ENCODE results near the gene MAN2C1.
"Not testable (repeated sequence)": the region's sequence is repeated elsewhere in the genome, so short reads cannot be mapped to it uniquely, and the experiment has no call there.

Gene MAN2C1

DNA sequence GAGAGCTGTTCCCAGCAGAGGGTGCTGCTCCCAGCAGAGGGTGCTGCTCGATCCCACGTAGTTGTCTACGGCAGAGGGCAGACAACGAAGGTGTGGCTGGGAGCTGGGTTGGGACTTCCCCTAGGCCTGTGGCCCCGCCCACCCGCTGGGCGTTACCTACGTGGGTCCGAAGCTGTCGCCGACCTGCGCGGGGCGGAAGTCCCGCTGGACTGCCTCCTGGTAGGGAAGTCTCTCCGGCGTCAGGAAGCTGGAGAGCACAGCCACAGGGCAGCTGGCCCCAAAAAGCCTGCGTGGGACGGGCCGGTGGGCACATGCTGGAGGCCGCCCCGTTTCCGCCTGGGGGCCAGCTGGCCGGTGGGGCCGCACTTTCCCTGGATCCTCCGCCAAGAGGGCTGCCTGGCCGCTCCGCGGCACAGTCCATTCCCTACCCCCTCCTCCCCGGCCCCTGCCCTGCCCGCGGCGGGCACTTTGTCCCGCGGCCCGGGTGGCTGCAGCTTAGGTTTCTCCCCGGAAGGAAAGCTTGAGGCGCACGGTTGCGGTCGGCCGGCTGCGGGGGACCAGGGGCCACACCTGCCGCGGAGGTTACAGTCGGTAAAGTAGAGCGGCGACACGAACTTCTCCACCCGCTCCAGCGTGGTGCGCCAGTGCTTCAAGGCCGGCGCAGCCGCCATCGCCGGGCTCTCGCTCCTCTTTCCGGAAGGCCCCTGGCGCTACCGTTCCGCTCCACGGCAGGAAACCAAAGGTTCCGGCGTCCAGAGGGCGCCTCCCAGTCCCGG is at the start of gene MAN2C1:
Gene MAN2C1 (minus strand): TSS at position 695 of the 776 bp plus-strand sequence. CDS start 24 bp downstream, at position 671.
- no peak for TF ChIP-seq ZFX (IDR thresholded peaks at IDR 0.05; ENCODE audit: borderline replicate concordance)
- TF ChIP-seq, protein P1, sequence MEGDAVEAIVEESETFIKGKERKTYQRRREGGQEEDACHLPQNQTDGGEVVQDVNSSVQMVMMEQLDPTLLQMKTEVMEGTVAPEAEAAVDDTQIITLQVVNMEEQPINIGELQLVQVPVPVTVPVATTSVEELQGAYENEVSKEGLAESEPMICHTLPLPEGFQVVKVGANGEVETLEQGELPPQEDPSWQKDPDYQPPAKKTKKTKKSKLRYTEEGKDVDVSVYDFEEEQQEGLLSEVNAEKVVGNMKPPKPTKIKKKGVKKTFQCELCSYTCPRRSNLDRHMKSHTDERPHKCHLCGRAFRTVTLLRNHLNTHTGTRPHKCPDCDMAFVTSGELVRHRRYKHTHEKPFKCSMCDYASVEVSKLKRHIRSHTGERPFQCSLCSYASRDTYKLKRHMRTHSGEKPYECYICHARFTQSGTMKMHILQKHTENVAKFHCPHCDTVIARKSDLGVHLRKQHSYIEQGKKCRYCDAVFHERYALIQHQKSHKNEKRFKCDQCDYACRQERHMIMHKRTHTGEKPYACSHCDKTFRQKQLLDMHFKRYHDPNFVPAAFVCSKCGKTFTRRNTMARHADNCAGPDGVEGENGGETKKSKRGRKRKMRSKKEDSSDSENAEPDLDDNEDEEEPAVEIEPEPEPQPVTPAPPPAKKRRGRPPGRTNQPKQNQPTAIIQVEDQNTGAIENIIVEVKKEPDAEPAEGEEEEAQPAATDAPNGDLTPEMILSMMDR (IDR thresholded peaks at IDR 0.05) = peak; percentile 93

DNA sequence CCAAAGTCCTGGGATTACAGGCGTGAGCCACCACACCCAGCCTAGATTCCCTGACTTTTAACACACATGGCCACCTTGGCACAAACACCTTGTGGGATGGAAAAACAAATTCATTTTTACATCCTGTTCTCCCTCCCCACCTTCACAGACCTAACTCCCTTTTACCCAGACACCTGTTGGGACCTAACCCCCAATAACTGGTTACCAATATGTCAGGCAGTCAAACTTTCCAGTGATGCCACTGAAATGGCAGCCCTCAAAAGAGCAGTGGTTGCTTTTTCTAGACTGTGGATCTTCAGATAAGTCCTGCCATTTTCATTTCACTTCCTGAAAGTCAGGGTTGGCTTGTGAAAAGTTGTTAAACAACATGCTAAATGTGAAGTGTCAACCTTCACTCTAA is 48.2 kb upstream of the MAN2C1 start:
- H3K27ac ChIP-seq = no peak overlapping the region
- no peak for TF ChIP-seq ZFX (IDR thresholded peaks at IDR 0.05; ENCODE audit: borderline replicate concordance)
- TF ChIP-seq, protein P1 (IDR thresholded peaks at IDR 0.05) = no peak

More for the DNA sequence above, at the start of gene MAN2C1:
- H3K27ac ChIP-seq = peak within 1 kb of the TSS; percentile 98

DNA sequence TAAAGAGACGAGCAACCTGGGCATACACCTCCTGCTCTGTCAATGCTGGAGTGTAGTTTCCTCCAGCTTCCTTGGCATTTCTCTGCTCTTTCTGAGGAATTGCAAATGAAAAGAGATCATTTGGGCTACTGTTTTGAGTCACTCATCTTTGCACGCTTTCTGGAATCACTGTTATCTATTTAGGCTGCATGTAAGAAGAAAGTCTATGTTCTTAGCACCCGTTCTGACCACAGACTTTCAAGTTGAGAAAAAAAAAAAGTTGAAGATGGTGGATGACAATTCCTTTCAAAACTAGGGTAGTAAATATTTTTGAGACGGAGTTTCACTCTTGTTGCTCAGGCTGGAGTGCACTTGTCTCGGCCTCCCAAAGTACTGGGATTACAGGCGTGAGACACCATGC is 41.8 kb upstream of the MAN2C1 start:
- no peak overlapping the region for H3K27ac ChIP-seq
- TF ChIP-seq, protein P1 (IDR thresholded peaks at IDR 0.05) = no peak
- TF ChIP-seq ZFX (IDR thresholded peaks at IDR 0.05; ENCODE audit: borderline replicate concordance) = no peak

DNA sequence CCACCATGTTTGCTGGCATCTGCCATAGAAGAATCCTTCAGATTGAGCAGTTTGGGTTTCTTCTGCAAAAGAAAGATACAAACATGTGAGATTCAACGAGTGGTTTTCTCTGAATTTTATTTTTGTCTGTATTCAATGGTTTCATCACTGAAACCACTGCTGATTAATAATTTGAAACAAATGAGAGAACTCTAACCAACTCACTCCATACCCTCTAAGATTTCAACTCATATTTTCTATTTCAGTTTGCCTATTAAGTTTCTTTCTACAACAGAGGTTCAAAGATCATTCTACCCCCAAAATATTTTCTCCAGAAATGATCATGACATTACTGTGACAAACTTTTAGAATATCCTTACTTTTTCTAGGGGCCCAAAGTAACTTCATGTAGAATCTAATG is 38.7 kb upstream of the MAN2C1 start:
- TF ChIP-seq ZFX (IDR thresholded peaks at IDR 0.05; ENCODE audit: borderline replicate concordance) = no peak
- TF ChIP-seq, protein P1 (IDR thresholded peaks at IDR 0.05) = no peak
- no peak overlapping the region for H3K27ac ChIP-seq

DNA sequence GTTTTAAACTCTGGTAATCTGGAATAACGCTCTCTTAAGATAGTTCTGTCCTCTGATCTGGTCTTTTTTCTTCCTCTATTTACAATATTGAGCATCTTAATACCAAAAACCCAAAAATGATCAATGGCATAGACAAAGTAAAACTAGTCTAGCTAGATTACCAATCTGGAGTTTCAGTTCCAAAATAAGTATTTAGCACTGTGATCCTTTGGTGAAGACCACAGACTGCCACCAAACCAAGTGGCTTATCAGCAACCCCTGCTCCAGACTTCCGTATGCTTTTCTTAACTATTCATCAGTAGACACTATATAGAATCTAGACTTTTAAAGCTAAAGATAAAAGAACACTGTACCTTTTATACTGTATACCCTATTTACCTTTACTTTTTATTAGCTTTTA is 35.5 kb upstream of the MAN2C1 start:
- TF ChIP-seq, protein P1 (IDR thresholded peaks at IDR 0.05) = no peak
- TF ChIP-seq ZFX (IDR thresholded peaks at IDR 0.05; ENCODE audit: borderline replicate concordance) = no peak
- H3K27ac ChIP-seq = no peak overlapping the region

DNA sequence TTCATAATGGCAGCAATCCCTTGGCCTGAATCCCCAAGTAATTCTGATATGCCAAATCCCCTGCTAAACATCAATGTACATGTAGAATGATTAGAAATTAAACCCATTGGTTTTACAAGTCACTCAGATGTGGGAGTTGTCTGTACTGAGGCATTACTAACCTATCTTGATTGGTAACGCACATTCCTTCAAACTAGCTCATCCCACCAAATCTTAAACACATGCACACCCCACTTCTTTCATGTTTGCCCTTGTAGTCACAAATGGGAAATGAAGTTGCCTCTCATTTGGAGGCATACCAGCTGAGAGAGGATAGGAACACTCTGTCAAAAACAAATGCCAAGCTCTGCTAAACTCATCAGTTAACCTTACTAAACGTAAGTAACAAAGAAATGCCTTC is 29.1 kb upstream of the MAN2C1 start:
- TF ChIP-seq ZFX (IDR thresholded peaks at IDR 0.05; ENCODE audit: borderline replicate concordance) = no peak
- TF ChIP-seq, protein P1 (IDR thresholded peaks at IDR 0.05) = no peak

DNA sequence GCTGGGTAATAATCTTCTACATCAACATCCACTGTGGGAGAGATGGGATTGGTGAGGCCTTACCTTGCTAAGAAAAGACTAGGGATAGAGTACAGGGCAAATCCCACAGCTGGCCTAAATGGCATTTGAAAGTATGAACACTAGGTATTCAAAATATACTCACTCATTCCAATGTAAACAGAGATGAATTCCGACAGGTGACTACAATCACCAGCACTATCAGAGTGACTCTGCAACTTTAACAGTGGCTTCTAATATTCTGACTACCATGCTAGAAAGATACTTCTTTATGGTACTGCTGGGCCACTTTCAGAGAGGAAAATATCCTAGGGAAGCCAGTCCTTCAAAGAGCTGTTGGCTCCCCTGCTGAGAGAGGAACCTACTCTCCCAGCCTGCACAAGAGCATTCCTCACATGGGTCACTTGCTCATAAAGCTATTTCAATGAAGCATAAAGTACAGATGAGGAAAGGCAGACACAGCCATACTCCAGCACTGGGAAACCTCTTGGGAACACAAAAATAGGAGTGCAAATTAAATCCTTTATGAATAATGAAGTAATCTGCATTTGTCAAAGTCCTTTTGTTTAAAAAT is 21.5 kb upstream of the MAN2C1 start:
- no peak for TF ChIP-seq ZFX (IDR thresholded peaks at IDR 0.05; ENCODE audit: borderline replicate concordance)
- TF ChIP-seq, protein P1 (IDR thresholded peaks at IDR 0.05) = no peak
- no peak overlapping the region for H3K27ac ChIP-seq

More for the DNA sequence above, 29.1 kb upstream of the MAN2C1 start:
- no peak overlapping the region for H3K27ac ChIP-seq

DNA sequence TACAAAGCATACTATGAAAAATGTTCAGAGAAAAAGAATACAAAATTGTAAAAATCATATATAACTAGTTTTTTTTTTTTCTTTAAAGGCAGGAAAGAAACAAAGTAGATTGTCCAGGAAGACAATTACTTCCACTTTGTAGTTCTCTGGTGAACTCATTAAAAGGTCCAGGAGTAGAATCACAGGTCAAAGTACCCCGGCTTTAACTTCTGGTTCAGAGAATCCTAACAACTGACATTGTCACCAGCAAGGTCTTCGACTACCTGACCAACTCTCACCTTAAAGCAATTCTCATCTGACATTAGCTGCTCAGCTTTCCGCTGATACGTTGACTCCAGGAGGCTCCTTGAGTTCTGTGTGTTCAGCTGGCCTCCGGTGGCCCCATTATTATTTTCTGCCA is 15.6 kb upstream of the MAN2C1 start:
- not testable (repeated sequence) for H3K27ac ChIP-seq
